ENCODE measurements around the gene RABEP2. TPM values are rescaled to one million over a fixed set of nuclear protein-coding genes. Genes with fewer than 3 reads are reported as not detected.

RABEP2 gene
- total RNA-seq, 1 donor from 2014 or later: 38.3 TPM

- no peak for TF ChIP-seq CTCF (IDR thresholded peaks at IDR 0.05; ENCODE audit: insufficient read depth, low read length, poor library complexity, severe bottlenecking)
- no peak for DNase-seq (ENCODE audit: low read depth)
- Histone ChIP-seq H3K27me3 (ENCODE audit: control insufficient read depth, insufficient read depth, low read length) (no peaks in the 10 kb centered on the region), H3K4me3 (ENCODE audit: low read depth, low read length) (no peak overlapping the region), H3K36me3 (ENCODE audit: control insufficient read depth, insufficient read depth, low read length) (no peaks in the 10 kb centered on the region)
Observed at GRCh38 chr16:28935924-28936783, 11.1 kb upstream of the RABEP2 start.

- TF ChIP-seq CTCF (IDR thresholded peaks at IDR 0.05; ENCODE audit: insufficient read depth, low read length, poor library complexity, severe bottlenecking): no peak
Observed at GRCh38 chr16:28935346-28935745, 10.3 kb upstream of the RABEP2 start.

GRCh38 chr16:28933171-28933570 lies 8.1 kb upstream of the RABEP2 start:
- no peak for TF ChIP-seq CTCF (IDR thresholded peaks at IDR 0.05; ENCODE audit: insufficient read depth, low read length, poor library complexity, severe bottlenecking)
- no peak for DNase-seq (ENCODE audit: low read depth)
- no peaks in the 10 kb centered on the region for H3K36me3 ChIP-seq (ENCODE audit: control insufficient read depth, insufficient read depth, low read length)
- no peak overlapping the region for H3K4me3 ChIP-seq (ENCODE audit: low read depth, low read length)
- no peaks in the 10 kb centered on the region for H3K27me3 ChIP-seq (ENCODE audit: control insufficient read depth, insufficient read depth, low read length)

More at GRCh38 chr16:28935346-28935745, 10.3 kb upstream of the RABEP2 start:
- DNase-seq (ENCODE audit: low read depth): no peak
- no peaks in the 10 kb centered on the region for H3K36me3 ChIP-seq (ENCODE audit: control insufficient read depth, insufficient read depth, low read length)
- no peak overlapping the region for H3K4me3 ChIP-seq (ENCODE audit: low read depth, low read length)
- no peaks in the 10 kb centered on the region for H3K27me3 ChIP-seq (ENCODE audit: control insufficient read depth, insufficient read depth, low read length)

GRCh38 chr16:28932339-28933141 lies 7.5 kb upstream of the RABEP2 start:
- no peaks in the 10 kb centered on the region for H3K36me3 ChIP-seq (ENCODE audit: control insufficient read depth, insufficient read depth, low read length)
- no peak overlapping the region for H3K4me3 ChIP-seq (ENCODE audit: low read depth, low read length)
- DNase-seq (ENCODE audit: low read depth): no peak
- no peaks in the 10 kb centered on the region for H3K27me3 ChIP-seq (ENCODE audit: control insufficient read depth, insufficient read depth, low read length)
- TF ChIP-seq CTCF (IDR thresholded peaks at IDR 0.05; ENCODE audit: insufficient read depth, low read length, poor library complexity, severe bottlenecking): no peak

GRCh38 chr16:28931801-28932225 lies 6.8 kb upstream of the RABEP2 start, which contains the start of gene CD19:
Gene CD19 (plus strand): TSS chr16:28931971. CDS start chr16:28932001, 30 bp downstream.
- Histone ChIP-seq H3K4me3 (ENCODE audit: low read depth, low read length) (no peak within 1 kb of the TSS), H3K36me3 (ENCODE audit: control insufficient read depth, insufficient read depth, low read length) (no peaks in the 10 kb centered on the region), H3K27me3 (ENCODE audit: control insufficient read depth, insufficient read depth, low read length) (no peaks in the 10 kb centered on the region)
- no peak for DNase-seq (ENCODE audit: low read depth)
- TF ChIP-seq CTCF (IDR thresholded peaks at IDR 0.05; ENCODE audit: insufficient read depth, low read length, poor library complexity, severe bottlenecking): no peak

Data from kidney epithelial cell (primary cell).